ENCODE data around the gene CLEC9A. TPM values are rescaled to one million over a fixed set of nuclear protein-coding genes. Genes with fewer than 3 reads are reported as not detected.
A peak's percentile ranks its signal among the peaks of the same experiment; 100 is the strongest.

Gene CLEC9A
- not detected for total RNA-seq (2021; fragmentation: NEBNext Ultra II Directional; extraction: Animal tissue kit (Norgen Biotek cat#: 25700))
- long read RNA-seq: 0 reads

DNA sequence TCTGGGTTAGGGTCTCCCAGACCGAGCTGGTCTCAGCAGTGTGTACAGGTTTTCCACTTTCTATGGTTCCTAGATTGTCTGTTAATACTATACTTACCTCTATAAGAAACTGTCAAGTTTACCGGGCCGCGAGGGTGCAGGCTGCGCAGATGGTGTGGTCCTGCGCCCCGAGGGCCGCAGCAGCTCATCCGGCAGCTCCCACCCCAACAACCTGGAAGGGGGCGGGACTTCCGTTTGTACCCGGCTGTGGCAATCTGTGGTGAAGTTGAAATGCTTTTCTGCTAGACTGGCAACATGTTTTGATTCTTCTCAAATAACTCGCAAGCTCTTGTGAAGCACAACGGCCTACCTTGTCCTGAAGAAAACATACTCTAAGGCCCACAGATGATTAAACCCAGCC is at the start of gene CLEC9A:
CLEC9A (plus strand) TSS at position 237 of the 400 bp plus-strand sequence. CDS start 22,006 bp downstream, outside the sequence.
- Mint-ChIP-seq H3K27ac (peak within 1 kb of the TSS; percentile 99), H3K36me3 (ENCODE audit: low read depth) (peaks cover 4% of the 10 kb centered on the region), H3K4me3 (peak within 1 kb of the TSS; percentile 75), H3K4me1 (ENCODE audit: low read depth) (peaks cover 74% of the 10 kb centered on the region), H3K27me3 (ENCODE audit: insufficient read depth) (no peaks in the 10 kb centered on the region), H3K9me3 (no peaks in the 10 kb centered on the region)
- TF ChIP-seq, protein P1, sequence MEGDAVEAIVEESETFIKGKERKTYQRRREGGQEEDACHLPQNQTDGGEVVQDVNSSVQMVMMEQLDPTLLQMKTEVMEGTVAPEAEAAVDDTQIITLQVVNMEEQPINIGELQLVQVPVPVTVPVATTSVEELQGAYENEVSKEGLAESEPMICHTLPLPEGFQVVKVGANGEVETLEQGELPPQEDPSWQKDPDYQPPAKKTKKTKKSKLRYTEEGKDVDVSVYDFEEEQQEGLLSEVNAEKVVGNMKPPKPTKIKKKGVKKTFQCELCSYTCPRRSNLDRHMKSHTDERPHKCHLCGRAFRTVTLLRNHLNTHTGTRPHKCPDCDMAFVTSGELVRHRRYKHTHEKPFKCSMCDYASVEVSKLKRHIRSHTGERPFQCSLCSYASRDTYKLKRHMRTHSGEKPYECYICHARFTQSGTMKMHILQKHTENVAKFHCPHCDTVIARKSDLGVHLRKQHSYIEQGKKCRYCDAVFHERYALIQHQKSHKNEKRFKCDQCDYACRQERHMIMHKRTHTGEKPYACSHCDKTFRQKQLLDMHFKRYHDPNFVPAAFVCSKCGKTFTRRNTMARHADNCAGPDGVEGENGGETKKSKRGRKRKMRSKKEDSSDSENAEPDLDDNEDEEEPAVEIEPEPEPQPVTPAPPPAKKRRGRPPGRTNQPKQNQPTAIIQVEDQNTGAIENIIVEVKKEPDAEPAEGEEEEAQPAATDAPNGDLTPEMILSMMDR (IDR thresholded peaks at IDR 0.05): no peak
- no peak for DNase-seq

- Mint-ChIP-seq H3K27ac (no peak overlapping the region), H3K4me3 (no peak overlapping the region), H3K9me3 (no peaks in the 10 kb centered on the region), H3K4me1 (ENCODE audit: low read depth) (no peaks in the 10 kb centered on the region), H3K36me3 (ENCODE audit: low read depth) (no peaks in the 10 kb centered on the region), H3K27me3 (ENCODE audit: insufficient read depth) (peaks cover 13% of the 10 kb centered on the region)
- DNase-seq: no peak
- TF ChIP-seq, protein P1 (IDR thresholded peaks at IDR 0.05): no peak
Measured at GRCh38 chr12:9991876-9992275, 38.6 kb upstream of the CLEC9A start.

- Mint-ChIP-seq H3K36me3 (ENCODE audit: low read depth) (no peaks in the 10 kb centered on the region), H3K4me3 (no peak overlapping the region), H3K27ac (no peak overlapping the region), H3K9me3 (no peaks in the 10 kb centered on the region), H3K4me1 (ENCODE audit: low read depth) (no peaks in the 10 kb centered on the region), H3K27me3 (ENCODE audit: insufficient read depth) (peaks cover 16% of the 10 kb centered on the region)
- no peak for DNase-seq
- TF ChIP-seq, protein P1 (IDR thresholded peaks at IDR 0.05): no peak
Measured at GRCh38 chr12:9992296-9992695, 38.2 kb upstream of the CLEC9A start.

DNA sequence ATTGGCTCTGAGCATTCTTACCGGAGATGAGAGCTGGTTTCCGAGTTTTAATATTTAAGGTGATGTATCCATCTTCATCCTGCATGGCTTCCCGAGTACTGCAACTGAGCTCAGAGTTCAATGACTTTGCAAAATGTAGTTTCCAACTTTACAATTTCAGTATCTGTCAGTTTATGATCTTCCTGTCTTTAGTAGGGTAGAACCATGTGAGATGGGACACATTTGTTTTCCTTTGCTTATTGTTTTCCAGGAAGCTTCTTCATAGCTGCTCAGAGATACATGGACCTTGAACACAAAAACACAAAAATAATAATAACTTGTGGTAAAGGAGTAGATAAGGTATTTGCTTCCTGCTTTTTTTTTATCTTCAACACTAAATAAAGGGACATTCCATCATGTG is 31.5 kb upstream of the CLEC9A start, which contains the start of gene CLEC1B:
CLEC1B (minus strand) TSS at position 106 of the 400 bp plus-strand sequence; CDS start at position 85, 21 bp downstream.
- Mint-ChIP-seq H3K27me3 (ENCODE audit: insufficient read depth) (peaks cover 14% of the 10 kb centered on the region), H3K36me3 (ENCODE audit: low read depth) (no peaks in the 10 kb centered on the region), H3K4me3 (no peak within 1 kb of the TSS), H3K9me3 (no peaks in the 10 kb centered on the region), H3K4me1 (ENCODE audit: low read depth) (peaks cover 6% of the 10 kb centered on the region), H3K27ac (no peak within 1 kb of the TSS)
- no peak for DNase-seq
- TF ChIP-seq, protein P1 (IDR thresholded peaks at IDR 0.05): no peak

DNA sequence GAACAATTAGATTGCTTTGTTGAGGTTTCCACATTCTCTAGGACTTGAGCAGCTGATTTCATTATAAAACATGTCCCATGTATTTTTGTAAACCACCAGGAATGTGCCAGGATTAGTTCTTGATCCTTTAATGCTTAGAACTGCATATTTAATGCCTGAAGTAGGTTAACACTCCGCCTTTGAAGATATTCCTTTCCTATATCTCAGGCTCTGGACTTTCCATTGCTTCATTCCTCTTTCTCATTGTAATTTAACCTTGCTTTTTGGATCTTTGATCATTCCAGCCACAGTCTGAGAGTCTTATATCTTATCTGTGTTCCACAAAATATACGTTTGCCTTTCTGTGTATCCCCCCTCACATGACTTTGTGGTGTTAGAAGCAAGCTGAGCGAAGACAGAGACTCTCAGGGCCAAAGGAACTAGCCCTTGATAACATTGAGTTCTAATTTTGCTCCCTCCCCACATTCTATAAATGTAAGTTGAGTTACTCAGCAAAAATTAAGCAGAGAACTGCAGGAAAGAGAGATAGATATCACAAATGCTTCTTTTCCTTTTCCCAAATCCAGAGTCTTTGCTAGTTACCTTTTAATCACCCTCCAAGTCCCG is 29.2 kb upstream of the CLEC9A start:
- Mint-ChIP-seq H3K4me3 (no peak overlapping the region), H3K9me3 (no peaks in the 10 kb centered on the region), H3K27ac (no peak overlapping the region), H3K27me3 (ENCODE audit: insufficient read depth) (peaks cover 13% of the 10 kb centered on the region), H3K36me3 (ENCODE audit: low read depth) (no peaks in the 10 kb centered on the region), H3K4me1 (ENCODE audit: low read depth) (peaks cover 6% of the 10 kb centered on the region)
- no peak for DNase-seq
- TF ChIP-seq, protein P1 (IDR thresholded peaks at IDR 0.05): no peak
